GM12874 (cell line): ENCODE results near the gene ABCD1.

Experiments used
- CTCF ChIP-seq: IDR thresholded peaks from 2 replicates; pipeline ENCODE4 v1.5.1; 2011; ENCODE audit warnings: low read depth, mild to moderate bottlenecking, control low read depth, low read length, moderate library complexity; ENCODE audit not compliant: insufficient read depth

The ABCD1 gene

GRCh38 chrX:153692611-153693156, 32.0 kb upstream of the ABCD1 start:
- no peak for TF ChIP-seq CTCF

- no peak for TF ChIP-seq CTCF
Observed at GRCh38 chrX:153693216-153694086, 31.2 kb upstream of the ABCD1 start.

- TF ChIP-seq CTCF, result no peak
Observed at GRCh38 chrX:153694687-153695270, 29.9 kb upstream of the ABCD1 start.

DNA sequence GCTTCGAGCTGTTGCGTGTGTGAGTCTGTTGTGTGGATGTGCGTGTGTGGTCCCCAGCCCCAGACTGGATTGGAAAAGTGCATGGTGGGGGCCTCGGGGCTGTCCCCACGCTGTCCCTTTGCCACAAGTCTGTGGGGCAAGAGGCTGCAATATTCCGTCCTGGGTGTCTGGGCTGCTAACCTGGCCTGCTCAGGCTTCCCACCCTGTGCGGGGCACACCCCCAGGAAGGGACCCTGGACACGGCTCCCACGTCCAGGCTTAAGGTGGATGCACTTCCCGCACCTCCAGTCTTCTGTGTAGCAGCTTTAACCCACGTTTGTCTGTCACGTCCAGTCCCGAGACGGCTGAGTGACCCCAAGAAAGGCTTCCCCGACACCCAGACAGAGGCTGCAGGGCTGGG, 28.6 kb upstream of the ABCD1 start:
- no peak for TF ChIP-seq CTCF

GRCh38 chrX:153697924-153698865, 26.5 kb upstream of the ABCD1 start:
- no peak for TF ChIP-seq CTCF

GRCh38 chrX:153700376-153700945, 24.2 kb upstream of the ABCD1 start:
- no peak for TF ChIP-seq CTCF

DNA sequence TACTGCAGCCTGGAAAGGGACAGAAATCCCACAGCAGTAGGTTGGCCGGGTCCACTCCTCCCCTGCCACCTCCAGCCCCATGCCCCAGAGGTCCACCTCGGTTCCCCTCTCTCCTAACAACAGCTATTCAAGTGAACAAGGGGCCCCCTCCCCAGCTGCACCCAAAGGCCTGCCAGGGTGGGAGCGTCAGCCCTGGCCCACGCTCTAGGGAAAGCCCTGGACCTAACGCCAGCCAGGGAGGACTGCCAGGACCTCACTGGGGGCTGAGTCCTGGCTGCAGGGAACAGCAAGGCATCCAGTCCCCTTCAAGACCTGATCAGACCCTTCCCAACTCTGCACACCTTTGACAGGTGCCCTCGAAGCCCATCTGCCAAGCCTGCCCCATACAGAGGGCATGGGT, 23.7 kb upstream of the ABCD1 start:
- no peak for TF ChIP-seq CTCF
